G401 (cell line): Measurements from ENCODE around the gene TUBG2. TPM values are rescaled to one million over a fixed set of nuclear protein-coding genes. Genes with fewer than 3 reads are reported as not detected.

ENCODE experiments used
- DNase-seq: peaks from one replicate; pipeline ENCODE4 v3.0.0-alpha.2; 2015; ENCODE audit warnings: low spot score
- in situ Hi-C: cut with HindIII; loops from 2 replicates; pipeline ENCODE4 v1.10.0; 2016; ENCODE audit warnings: low sequenced_read_pairs, mixed read lengths
- total RNA-seq: library from RNA; depleted of rRNA; stranded (reverse); fragments of >200 nt; shearing (Covaris generic); gene quantifications from 2 replicates; pipeline ENCODE4 v1.2.3, GENCODE V29; 2014

TUBG2 gene
- total RNA-seq, 1 experiment from 2014 or later = 3.2 TPM

GRCh38 chr17:42674755-42675347, 15.8 kb downstream of the TUBG2 start:
- DNase-seq = no peak
- in situ Hi-C loops = no loop called here

DNA sequence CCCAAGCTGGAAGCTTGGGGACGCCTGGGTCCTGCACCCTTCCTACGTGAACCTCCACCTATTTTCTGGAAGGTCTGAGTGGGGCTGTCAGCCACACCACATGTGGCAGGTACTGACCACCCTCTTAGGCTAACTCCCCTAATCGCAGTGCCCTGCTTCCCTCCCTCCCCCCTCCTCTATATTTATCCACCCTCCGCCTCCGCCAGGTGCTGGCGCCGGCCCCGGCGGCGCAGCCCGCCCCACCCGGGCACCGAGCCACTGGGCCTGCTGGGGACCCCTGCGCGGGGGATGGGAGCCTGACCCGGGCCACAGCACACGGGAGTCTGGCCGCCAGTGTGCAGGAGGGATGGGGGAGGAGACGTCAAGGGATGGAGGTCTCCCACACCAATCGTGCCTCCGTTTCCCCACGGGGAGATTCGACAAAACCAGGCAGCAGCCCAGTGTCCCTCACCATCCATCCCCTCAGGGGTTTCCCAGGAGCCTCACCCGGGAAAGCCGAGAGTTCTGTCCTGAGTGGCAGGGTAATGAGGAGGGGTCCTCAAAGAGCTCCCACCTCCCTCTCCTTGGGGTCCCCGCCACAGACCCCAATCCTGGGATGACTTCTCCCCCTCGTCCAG, 16.4 kb downstream of the TUBG2 start:
- in situ Hi-C loops = no loop called here
- DNase-seq = no peak

- no peak for DNase-seq
- in situ Hi-C loops = no loop called here
Observed at GRCh38 chr17:42675965-42676423, 16.9 kb downstream of the TUBG2 start.

- DNase-seq = no peak
- in situ Hi-C loops = no loop called here
Observed at GRCh38 chr17:42676424-42677011, 17.4 kb downstream of the TUBG2 start, which contains the start of gene PLEKHH3. PLEKHH3 (minus strand) TSS chr17:42676994; CDS start chr17:42676563, 431 bp downstream.

DNA sequence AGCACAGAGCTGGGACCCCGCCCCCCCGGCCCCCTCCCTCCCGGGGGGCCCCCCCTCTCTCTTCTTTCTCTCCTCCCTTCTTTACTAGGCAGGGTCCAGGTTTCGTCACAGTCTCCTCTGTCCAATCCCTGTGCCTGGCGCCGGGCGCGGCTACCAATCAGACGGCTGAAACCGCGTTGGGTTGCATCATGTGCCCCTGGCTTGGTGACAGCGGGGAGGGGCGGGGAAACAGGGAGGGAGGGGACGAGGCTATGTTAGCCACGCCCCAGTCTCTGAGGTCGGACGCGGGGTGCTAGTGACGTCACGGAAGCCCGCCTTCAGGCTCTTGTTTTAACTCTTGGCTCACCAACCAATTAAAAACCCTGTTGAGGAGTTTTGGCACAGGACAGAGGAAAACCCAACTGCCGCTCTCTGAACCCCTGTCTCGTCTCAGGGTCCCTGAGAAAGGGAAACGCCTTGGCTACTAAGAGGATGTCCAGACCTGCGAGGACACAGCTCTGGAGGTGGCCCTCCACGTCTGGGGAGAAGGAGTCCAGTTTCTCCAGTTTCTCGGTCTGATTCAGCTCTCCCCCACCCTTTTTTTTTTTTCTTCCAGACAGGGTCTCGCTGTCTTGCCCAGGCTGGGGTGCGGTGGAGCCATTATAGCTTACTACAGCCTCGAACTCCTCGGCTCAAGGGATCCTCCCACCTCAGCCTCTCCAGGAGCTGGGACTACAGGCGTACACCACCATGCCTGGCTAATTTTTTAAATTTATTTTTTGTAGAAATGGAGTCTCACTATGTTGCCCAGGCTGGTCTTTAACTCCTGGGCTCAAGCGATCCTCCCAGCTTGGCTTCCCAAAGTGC, 18.2 kb downstream of the TUBG2 start:
- in situ Hi-C loops = no loop called here

DNA sequence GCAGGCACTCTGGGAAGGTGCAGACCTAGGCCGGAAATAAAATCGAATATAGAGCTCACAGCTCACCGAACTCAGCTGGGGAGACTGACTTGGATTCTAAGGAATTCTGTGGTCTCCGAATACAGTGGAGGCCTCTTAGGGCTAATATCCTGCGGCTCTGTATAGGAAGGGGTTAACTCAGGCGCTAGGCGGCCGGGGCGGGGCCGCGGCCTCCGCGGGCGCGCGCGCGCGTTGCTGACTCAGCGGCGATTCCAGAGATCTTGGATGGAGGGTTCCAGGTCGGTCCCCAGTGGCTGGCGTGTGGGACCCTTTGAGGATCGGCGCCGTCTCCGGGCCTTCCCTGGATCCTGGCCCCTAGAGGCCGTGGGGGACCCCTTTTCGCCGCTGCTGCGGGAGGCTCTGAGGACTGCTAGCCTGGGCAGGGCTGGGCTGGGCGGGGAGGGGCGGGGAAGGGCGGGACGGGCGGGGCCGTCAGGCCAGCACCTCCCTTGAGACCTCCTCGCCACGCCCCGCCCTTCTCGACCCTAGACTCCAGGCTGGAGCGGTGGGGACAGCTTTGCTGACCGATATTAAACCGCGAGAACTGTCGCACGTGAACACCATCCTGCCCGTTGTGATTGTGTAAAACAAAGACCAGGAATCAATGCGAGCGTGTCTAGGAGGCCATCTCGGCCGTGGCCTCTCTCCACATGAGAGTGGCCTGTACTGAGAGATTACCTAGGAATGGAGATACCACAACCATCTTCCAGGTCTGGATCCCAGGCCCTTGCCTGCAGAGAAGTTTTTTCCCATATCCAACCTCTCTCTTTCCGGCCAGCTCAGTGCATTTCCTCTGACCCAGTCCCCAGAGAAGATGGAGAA, 19.1 kb downstream of the TUBG2 start:
- DNase-seq = peak; percentile 90
- in situ Hi-C loops = no loop called here

More for the DNA sequence above, 18.2 kb downstream of the TUBG2 start:
- peak; percentile 100 for DNase-seq

GRCh38 chr17:42678951-42679491, 19.9 kb downstream of the TUBG2 start:
- peak; percentile 68 for DNase-seq
- in situ Hi-C loops = no loop called here

DNA sequence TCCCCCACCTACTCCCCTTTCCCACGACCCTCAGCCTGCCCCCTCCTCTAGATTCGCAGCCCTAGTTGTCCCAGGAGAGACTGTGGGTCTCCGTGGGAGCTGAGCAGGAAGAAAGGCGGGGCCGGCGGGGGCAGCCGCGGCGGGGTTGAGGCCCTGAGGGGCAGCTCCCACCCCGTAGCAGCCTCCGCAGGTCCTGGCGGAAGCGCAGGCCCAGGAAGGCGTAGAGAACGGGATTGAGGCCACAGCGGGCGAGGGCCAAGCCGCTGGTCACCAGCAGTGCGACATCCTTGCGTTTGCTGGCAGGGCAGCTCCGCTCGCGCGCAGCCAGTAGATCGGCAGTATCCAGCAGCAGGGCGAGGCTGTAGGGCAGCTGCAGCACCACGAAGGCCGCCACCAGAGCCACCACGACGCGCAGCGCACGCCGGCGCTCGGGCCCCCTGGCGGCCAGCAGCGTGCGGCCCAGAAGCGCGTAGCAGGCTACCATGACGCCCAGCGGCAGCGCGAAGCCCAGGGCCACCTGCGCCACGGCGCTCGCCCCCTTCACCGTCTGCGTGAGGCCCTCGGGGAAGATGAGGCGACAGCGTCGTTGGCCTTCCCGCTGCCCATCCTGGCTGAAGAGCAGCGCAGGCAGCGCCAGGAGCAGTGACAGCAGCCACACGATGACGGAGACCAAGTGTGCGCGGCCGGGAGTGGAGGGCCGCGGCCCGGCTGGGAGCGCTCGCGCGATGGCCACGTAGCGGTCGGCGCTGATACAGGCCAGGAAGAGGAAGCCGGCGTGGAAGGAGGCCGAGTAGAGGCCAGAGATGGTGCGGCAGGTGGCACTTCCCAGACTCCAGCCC, 20.6 kb downstream of the TUBG2 start:
- peak; percentile 62 for DNase-seq
- in situ Hi-C loops = loop anchor here (10.0 kb wide), 1 partner anchor 145 kb away; the partner anchor contains the start of gene NAGLU

- DNase-seq = peak; percentile 49
- in situ Hi-C loops = loop anchor here (10.0 kb wide), 1 partner anchor 146 kb away; the partner anchor contains the start of gene NAGLU
Observed at GRCh38 chr17:42680331-42680808, 21.3 kb downstream of the TUBG2 start.

DNA sequence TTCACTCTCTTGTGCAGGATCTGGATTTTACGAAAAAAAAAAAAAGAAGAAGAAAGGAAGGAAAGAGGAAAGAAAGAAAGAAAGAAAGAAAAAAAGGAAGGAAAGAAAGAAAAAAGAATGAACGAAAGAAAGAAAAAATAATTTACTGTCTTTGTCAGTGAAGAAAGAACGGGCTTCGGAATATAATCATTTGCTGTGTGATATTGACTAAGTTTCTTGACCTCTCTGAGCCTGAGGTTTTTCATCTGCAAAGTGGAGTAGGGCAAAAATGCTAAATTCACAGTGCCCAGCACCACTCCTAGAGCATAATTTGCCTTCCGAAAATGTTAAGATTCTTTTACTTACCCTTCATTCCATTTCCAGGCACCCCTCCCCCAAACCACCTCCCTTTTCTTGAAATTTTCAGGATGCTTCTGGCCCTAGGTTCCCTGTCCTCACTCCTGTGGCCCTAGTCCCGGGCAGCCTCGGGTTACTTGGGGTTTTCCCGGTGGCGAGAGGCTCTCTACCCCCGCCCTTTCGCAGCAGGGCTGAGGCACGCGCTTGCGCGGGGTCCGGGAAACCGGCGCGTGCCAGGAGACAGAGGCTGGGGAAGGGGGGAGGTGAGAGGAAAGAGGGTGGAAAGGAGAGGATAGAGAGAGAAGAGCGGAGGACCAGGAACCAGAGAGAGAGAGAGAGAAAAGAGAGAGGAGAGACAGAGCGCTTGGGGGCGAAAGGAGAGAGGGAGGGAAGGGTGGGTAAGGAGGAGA, 23.1 kb downstream of the TUBG2 start, which contains the start of gene CNTNAP1:
Gene CNTNAP1 (plus strand): TSS at position 556 of the 746 bp plus-strand sequence. CDS start 299 bp downstream, outside the sequence.
- peak; percentile 84 for DNase-seq
- in situ Hi-C loops = loop anchor here (10.0 kb wide), 1 partner anchor 147 kb away; the partner anchor contains the start of gene NAGLU

GRCh38 chr17:42682722-42683403, 23.8 kb downstream of the TUBG2 start:
- peak; percentile 70 for DNase-seq
- in situ Hi-C loops = loop anchor here (10.0 kb wide), 1 partner anchor 148 kb away; the partner anchor contains the start of gene NAGLU

GRCh38 chr17:42683407-42684034, 24.4 kb downstream of the TUBG2 start:
- in situ Hi-C loops = loop anchor here (10.0 kb wide), 1 partner anchor 149 kb away; the partner anchor contains the start of gene NAGLU
- peak; percentile 72 for DNase-seq

DNA sequence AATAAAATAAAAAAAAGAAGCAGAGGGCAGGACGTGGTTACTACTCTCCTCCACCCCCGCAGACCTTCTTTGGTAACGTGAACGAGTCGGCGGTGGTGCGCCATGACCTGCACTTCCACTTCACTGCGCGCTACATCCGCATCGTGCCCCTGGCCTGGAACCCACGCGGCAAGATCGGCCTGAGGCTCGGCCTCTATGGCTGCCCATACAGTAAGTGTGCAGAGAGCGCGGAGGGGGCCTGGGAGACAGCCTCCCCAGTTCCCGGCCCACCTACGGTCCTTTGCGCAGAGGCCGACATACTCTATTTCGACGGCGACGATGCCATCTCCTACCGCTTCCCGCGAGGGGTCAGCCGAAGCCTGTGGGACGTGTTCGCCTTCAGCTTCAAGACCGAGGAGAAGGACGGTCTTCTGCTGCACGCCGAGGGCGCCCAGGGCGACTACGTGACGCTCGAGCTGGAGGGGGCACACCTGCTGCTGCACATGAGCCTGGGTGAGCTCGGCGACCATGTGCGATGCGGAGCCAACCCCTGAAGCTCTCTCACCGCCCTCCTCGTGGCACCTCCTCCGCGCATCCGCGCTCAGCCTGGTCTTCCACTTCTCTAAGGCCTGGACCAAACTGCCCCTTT, 26.0 kb downstream of the TUBG2 start:
- in situ Hi-C loops = loop anchor here (10.0 kb wide), 1 partner anchor 150 kb away; the partner anchor contains the start of gene NAGLU
- no peak for DNase-seq

DNA sequence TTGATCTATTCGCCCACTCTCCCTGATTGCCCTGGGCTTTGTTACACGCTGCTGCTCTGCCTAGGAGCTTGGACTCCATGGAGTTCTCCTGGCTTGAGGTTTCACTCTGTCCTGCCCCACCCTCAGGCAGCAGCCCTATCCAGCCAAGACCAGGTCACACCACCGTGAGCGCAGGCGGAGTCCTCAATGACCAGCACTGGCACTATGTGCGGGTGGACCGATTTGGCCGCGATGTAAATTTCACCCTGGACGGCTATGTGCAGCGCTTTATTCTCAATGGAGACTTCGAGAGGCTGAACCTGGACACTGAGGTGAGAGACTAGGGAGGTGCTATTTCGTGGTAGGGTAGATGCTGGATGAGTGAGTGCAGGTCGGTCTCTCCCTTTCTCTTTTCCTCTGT, 26.7 kb downstream of the TUBG2 start:
- in situ Hi-C loops = loop anchor here (10.0 kb wide), 1 partner anchor 151 kb away; the partner anchor contains the start of gene NAGLU
- DNase-seq = peak; percentile 66
